ENCODE results near the gene SGCD.

DNA sequence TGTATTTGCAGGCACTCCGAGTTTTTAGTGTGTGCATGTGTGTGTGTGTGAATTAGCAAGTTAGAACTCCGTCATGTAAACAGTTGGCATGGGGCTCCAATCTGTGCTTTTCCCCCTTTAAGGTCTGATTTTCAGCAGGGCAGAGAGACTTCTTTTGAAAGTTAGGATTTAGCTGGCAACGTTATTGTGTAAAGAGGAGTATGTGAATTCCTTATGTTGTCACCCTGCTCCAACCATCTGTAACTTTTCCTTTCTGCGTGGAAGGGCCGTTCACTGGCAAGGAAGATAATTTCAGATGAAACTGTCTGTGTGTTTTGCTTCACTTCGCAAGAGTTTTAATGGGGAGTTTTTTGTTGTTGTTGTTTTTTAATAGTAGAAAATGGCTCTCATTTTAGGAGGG, 332 bp downstream of the SGCD start:
- TF ChIP-seq, protein P1, sequence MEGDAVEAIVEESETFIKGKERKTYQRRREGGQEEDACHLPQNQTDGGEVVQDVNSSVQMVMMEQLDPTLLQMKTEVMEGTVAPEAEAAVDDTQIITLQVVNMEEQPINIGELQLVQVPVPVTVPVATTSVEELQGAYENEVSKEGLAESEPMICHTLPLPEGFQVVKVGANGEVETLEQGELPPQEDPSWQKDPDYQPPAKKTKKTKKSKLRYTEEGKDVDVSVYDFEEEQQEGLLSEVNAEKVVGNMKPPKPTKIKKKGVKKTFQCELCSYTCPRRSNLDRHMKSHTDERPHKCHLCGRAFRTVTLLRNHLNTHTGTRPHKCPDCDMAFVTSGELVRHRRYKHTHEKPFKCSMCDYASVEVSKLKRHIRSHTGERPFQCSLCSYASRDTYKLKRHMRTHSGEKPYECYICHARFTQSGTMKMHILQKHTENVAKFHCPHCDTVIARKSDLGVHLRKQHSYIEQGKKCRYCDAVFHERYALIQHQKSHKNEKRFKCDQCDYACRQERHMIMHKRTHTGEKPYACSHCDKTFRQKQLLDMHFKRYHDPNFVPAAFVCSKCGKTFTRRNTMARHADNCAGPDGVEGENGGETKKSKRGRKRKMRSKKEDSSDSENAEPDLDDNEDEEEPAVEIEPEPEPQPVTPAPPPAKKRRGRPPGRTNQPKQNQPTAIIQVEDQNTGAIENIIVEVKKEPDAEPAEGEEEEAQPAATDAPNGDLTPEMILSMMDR (IDR thresholded peaks at IDR 0.05), result no peak
- TF ChIP-seq POLR2A (IDR thresholded peaks at IDR 0.05), result no peak
